GM10248 (cell line): Measurements from ENCODE around the gene MYLK2.

Experiments used
- CTCF ChIA-PET: fragments of 300-600 bp; sonication (Branson Sonifier 250); formaldehyde crosslinking; extraction: SDS; loops from one replicate; lab custom pipeline; 2021; ENCODE audit warnings: antibody characterized with exemption; lab: Yijun Ruan, JAX
- POLR2A ChIA-PET: fragments of 350-650 bp; sonication (Branson Sonifier 250); formaldehyde crosslinking; extraction: SDS; loops from one replicate; lab custom pipeline; 2020; ENCODE audit warnings: antibody characterized with exemption; lab: Yijun Ruan, JAX
- DNase-seq: peaks from one replicate; pipeline ENCODE4 v3.0.0; 2012; ENCODE audit errors: extremely low spot score
- TF ChIP-seq, protein P1 (sequence below): IDR thresholded peaks from 2 replicates; pipeline ENCODE4 v1.5.1; 2012; ENCODE audit warnings: mild to moderate bottlenecking, low read depth; ENCODE audit errors: extremely low read depth, missing control alignments, control extremely low read depth

Gene MYLK2

DNA sequence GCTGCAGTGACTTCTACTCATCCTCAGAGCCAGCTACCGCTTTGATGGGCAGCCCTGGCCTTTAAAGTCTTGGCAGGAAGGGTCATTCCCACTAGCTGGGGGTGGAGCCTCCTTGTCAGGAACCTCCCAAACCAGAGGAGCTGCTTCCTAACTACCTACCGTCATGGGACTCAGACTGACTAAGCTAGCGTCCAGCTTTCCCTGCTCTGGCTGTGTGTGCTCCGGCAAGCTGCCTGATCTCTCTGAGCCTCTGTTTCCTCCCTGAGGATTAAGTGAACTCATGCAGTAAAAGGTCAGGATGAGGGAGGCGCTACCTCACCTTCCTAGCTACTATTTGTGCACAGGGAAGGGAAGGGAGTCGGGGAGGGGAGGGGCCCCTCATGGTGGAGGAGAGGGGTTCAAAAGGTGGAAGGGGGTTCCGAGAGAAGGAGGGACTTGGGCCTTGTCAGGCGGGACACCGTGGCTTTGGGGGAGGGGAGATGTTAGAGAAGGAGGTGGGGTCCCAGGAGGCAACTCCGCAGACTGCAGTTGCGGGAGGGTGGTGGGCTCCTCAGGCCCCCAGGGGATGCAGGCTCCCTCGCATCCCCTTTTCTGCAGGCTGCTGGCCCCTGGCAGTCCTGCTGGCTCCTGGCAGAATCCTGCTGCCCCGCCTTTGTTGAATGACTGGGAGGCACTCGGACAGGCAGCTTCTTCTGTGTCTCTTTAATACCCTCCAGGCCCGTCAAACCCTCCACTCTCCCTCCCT, 41.4 kb downstream of the MYLK2 start:
- no peak for DNase-seq
- ChIA-PET POLR2A (interaction anchor here (0.7 kb wide), 1 partner anchor 91 kb away, joined by 4 read pairs; the partner anchor contains the start of gene PDRG1), CTCF (interaction anchor here (0.8 to 5.8 kb wide), 8 partner anchors 9 to 230 kb away, joined by 3 to 54 read pairs (median 5); partner anchors contain the start of genes DUSP15, PDRG1 and TTLL9)

DNA sequence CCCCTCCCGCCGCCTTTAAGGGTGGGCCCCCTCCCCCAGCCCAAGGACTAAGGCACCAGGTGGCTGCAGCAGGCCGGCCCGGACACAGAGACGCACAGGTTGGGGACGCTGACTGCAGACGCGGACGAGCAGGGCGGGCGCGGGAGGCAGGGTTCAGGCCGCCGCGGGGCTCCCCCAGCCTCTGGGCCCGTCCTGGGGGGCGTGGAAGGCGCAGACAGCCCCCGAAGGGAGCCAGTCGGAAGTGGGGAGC, 41.9 kb downstream of the MYLK2 start:
- ChIA-PET CTCF (interaction anchor here (1.5 to 5.8 kb wide), 3 partner anchors 9 to 91 kb away, joined by 4 to 54 read pairs (median 19); partner anchors contain the start of genes DUSP15, PDRG1 and TTLL9), POLR2A (interaction anchor here (0.6 kb wide), 3 partner anchors 91 to 976 kb away, joined by 3 read pairs; partner anchors contain the start of gene PDRG1)
- TF ChIP-seq, protein P1, sequence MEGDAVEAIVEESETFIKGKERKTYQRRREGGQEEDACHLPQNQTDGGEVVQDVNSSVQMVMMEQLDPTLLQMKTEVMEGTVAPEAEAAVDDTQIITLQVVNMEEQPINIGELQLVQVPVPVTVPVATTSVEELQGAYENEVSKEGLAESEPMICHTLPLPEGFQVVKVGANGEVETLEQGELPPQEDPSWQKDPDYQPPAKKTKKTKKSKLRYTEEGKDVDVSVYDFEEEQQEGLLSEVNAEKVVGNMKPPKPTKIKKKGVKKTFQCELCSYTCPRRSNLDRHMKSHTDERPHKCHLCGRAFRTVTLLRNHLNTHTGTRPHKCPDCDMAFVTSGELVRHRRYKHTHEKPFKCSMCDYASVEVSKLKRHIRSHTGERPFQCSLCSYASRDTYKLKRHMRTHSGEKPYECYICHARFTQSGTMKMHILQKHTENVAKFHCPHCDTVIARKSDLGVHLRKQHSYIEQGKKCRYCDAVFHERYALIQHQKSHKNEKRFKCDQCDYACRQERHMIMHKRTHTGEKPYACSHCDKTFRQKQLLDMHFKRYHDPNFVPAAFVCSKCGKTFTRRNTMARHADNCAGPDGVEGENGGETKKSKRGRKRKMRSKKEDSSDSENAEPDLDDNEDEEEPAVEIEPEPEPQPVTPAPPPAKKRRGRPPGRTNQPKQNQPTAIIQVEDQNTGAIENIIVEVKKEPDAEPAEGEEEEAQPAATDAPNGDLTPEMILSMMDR: no peak
- DNase-seq: no peak

More for the DNA sequence above, 41.4 kb downstream of the MYLK2 start:
- TF ChIP-seq, protein P1: no peak

DNA sequence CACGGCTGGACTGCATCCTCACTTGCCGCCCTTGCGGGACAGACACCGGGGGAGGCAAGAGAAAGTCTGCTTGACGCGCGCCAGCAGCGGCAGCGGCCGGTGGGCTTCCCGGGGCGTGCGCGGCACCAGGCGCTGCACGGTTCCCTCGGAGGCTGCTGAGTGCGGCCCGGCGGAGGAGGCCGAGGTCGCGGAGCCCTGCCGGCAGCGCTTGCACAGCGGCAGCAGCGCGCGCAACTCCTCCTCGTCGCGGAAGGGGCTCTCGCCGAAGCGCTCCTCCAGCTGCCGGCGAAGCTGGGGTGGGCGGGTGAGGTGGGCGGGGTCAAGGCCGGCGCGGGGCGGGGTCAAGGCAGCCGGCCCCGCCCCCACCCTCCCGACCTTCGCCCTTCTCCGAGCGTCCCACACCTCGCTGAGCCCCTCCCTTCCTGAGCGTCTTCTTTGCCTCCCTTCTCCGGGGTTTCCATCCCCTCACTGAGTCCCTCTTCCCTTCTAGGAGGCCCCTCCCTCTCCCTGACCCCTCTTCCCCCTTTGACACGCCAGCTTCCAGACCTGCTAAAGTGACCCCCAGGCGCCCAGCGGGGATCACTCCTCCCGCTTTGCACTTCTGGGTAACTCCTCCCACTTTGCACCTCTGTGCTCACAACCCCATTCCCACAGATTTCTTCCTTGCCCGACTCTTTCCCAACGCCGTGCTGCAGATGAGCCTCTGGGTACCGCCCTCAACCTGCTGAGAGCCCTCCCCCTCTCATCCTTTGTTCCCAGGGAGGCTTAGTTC, 42.4 kb downstream of the MYLK2 start:
- ChIA-PET POLR2A (interaction anchor here (0.6 kb wide), 3 partner anchors 90 to 976 kb away, joined by 3 read pairs; partner anchors contain the start of gene PDRG1), CTCF (interaction anchor here (1.3 to 5.8 kb wide), 3 partner anchors 10 to 169 kb away, joined by 4 to 54 read pairs (median 16); partner anchors contain the start of gene PDRG1)
- DNase-seq: peak; percentile 92
- TF ChIP-seq, protein P1: no peak

DNA sequence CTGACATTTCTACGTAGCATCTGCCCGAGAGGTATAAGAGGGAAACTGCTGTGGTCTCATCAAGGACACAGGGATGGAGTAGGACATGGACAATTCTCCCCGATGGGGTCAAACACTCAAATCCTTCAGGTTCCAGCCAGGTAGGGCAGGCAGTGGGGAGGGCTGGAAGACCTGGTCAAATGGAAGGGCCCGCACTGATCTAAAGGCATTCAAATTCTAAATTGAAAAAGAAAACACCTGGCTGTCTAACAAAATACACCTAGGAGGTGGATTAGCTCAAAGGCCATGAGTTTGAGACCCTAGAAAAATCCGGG, 43.0 kb downstream of the MYLK2 start:
- TF ChIP-seq, protein P1: no peak
- no peak for DNase-seq
- CTCF ChIA-PET: interaction anchor here (1.3 to 5.8 kb wide), 4 partner anchors 10 to 169 kb away, joined by 4 to 54 read pairs (median 11); partner anchors contain the start of gene PDRG1
- POLR2A ChIA-PET: no interaction called here

DNA sequence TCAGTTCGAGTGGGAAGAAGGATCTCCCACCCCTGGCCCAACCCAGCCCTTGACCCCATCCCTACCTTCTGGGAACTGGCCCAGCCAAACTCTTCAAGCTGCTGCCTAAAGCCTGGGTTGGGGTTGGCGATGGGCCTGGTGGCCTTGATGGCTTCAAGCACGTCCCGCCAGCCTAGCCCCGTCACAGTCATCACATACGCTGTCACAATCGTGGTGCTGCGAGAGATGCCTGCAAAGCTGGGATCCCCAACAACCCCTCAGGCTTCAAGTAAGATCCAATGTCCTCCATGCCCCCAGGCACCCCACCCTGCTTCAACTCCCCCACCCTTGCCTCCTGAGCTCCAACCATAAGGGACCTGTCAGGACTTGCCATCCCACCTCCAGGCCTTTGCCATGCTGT, 43.4 kb downstream of the MYLK2 start:
- POLR2A ChIA-PET: interaction anchor here (0.8 kb wide), 1 partner anchor 89 kb away, joined by 8 read pairs; the partner anchor contains the start of gene PDRG1
- CTCF ChIA-PET: interaction anchor here (0.7 to 5.8 kb wide), 8 partner anchors 8 to 168 kb away, joined by 3 to 54 read pairs (median 4); partner anchors contain the start of gene PDRG1
- TF ChIP-seq, protein P1: no peak
- DNase-seq: no peak
